GM18951 (cell line): ENCODE measurements around the gene PDE6D.

Source experiments
- POLR2A ChIP-seq: IDR thresholded peaks from 4 replicates; pipeline ENCODE4 v1.6.1; 2011; ENCODE audit warnings: mild to moderate bottlenecking; ENCODE audit not compliant: insufficient read length, insufficient read depth; ENCODE audit errors: extremely low read depth
- in situ Hi-C: fragments of 300-500 bp; cut with MboI; formaldehyde crosslinking; loops from one replicate; pipeline ENCODE4 v1.12.0; 2022; ENCODE audit warnings: low sequenced_read_pairs, mixed read lengths, inconsistent platforms; ENCODE audit not compliant: unreplicated experiment

PDE6D gene

GRCh38 chr2:231786177-231786916 lies 5.3 kb upstream of the PDE6D start, which contains the start of gene COPS7B:
Gene COPS7B (plus strand): TSS chr2:231786445. CDS start chr2:231788571, 2,126 bp downstream.
- in situ Hi-C loops = no loop called here
- TF ChIP-seq POLR2A = peak; percentile 67

- in situ Hi-C loops = no loop called here
- TF ChIP-seq POLR2A = no peak
Measured at GRCh38 chr2:231785822-231786176, 4.7 kb upstream of the PDE6D start.

GRCh38 chr2:231785413-231785812 lies 4.3 kb upstream of the PDE6D start:
- in situ Hi-C loops = no loop called here

GRCh38 chr2:231781798-231782726 lies 980 bp upstream of the PDE6D start:
- in situ Hi-C loops = no loop called here
- TF ChIP-seq POLR2A = no peak

More at GRCh38 chr2:231785413-231785812, 4.3 kb upstream of the PDE6D start:
- TF ChIP-seq POLR2A = no peak

- in situ Hi-C loops = no loop called here
- no peak for TF ChIP-seq POLR2A
Measured at GRCh38 chr2:231780123-231780908, 766 bp downstream of the PDE6D start.

GRCh38 chr2:231769170-231770136 lies 11.6 kb downstream of the PDE6D start:
- in situ Hi-C loops = loop anchor here (10.0 kb wide), 1 partner anchor 45 kb away; no protein-coding TSS in a partner anchor
- no peak for TF ChIP-seq POLR2A

GRCh38 chr2:231765496-231765929 lies 15.6 kb downstream of the PDE6D start:
- in situ Hi-C loops = no loop called here
- TF ChIP-seq POLR2A = no peak

- in situ Hi-C loops = no loop called here
- no peak for TF ChIP-seq POLR2A
Measured at GRCh38 chr2:231764760-231765159, 16.3 kb downstream of the PDE6D start.

GRCh38 chr2:231764124-231764523 lies 17.0 kb downstream of the PDE6D start:
- TF ChIP-seq POLR2A = no peak
- in situ Hi-C loops = no loop called here

- no peak for TF ChIP-seq POLR2A
- in situ Hi-C loops = no loop called here
Measured at GRCh38 chr2:231761735-231762134, 19.3 kb downstream of the PDE6D start.

GRCh38 chr2:231752061-231752460 lies 29.0 kb downstream of the PDE6D start:
- no peak for TF ChIP-seq POLR2A
- in situ Hi-C loops = no loop called here
